DMS 273 (cell line): ENCODE measurements around the gene FAM156A.
"Not testable (repeated sequence)": the region's sequence is repeated elsewhere in the genome, so short reads cannot be mapped to it uniquely, and the experiment has no call there.

Experiments used
- DNase-seq: peaks from one replicate; lab custom pipeline; 2025; ENCODE audit not compliant: unreplicated experiment; lab: John Stamatoyannopoulos, UW

Gene FAM156A

GRCh38 chrX:52958113-52958959 lies at the start of gene FAM156A:
Gene FAM156A (minus strand): TSS chrX:52958518. CDS start chrX:52948588, 9,930 bp downstream.
- not testable (repeated sequence) for DNase-seq

GRCh38 chrX:53005327-53005726 lies 47.0 kb upstream of the FAM156A start:
- DNase-seq, result no peak

- peak; percentile 36 for DNase-seq
Measured at GRCh38 chrX:53004811-53005210, 46.5 kb upstream of the FAM156A start.

GRCh38 chrX:53004038-53004437 lies 45.7 kb upstream of the FAM156A start:
- no peak for DNase-seq

- no peak for DNase-seq
Measured at GRCh38 chrX:53003111-53003510, 44.8 kb upstream of the FAM156A start.

- no peak for DNase-seq
Measured at GRCh38 chrX:53001958-53002357, 43.6 kb upstream of the FAM156A start.

- no peak for DNase-seq
Measured at GRCh38 chrX:53000447-53001135, 42.3 kb upstream of the FAM156A start.

GRCh38 chrX:52995987-52996331 lies 37.6 kb upstream of the FAM156A start:
- no peak for DNase-seq

GRCh38 chrX:52995135-52995986 lies 37.0 kb upstream of the FAM156A start:
- DNase-seq, result peak; percentile 98

GRCh38 chrX:52990848-52991247 lies 32.5 kb upstream of the FAM156A start:
- no peak for DNase-seq

GRCh38 chrX:52990011-52990631 lies 31.8 kb upstream of the FAM156A start:
- DNase-seq, result peak; percentile 74

GRCh38 chrX:52988985-52989917 lies 30.9 kb upstream of the FAM156A start:
- DNase-seq, result no peak

GRCh38 chrX:52983321-52984000 lies 25.1 kb upstream of the FAM156A start:
- no peak for DNase-seq

GRCh38 chrX:52979993-52980392 lies 21.7 kb upstream of the FAM156A start:
- DNase-seq, result no peak

GRCh38 chrX:52979568-52979967 lies 21.2 kb upstream of the FAM156A start:
- no peak for DNase-seq

- no peak for DNase-seq
Measured at GRCh38 chrX:52977953-52978352, 19.6 kb upstream of the FAM156A start.

- not testable (repeated sequence) for DNase-seq
Measured at GRCh38 chrX:52975576-52975975, 17.3 kb upstream of the FAM156A start.

GRCh38 chrX:52974336-52974992 lies 16.1 kb upstream of the FAM156A start:
- not testable (repeated sequence) for DNase-seq

- DNase-seq, result not testable (repeated sequence)
Measured at GRCh38 chrX:52967922-52968321, 9.6 kb upstream of the FAM156A start.
